OCI-LY7 (cell line): Measurements from ENCODE around the gene SNAPC4. TPM values are rescaled to one million over a fixed set of nuclear protein-coding genes. Genes with fewer than 3 reads are reported as not detected.

Experiments used
- BruUV-seq: library from RNA; stranded (reverse); fragments of 400-500 nt; replicated peaks from 2 replicates; lab custom pipeline; 2021; lab: Mats Ljungman, UMichigan
- CTCF ChIA-PET: fragments of 300-600 bp; sonication (Branson Sonifier 250); formaldehyde crosslinking; loops from one replicate; lab custom pipeline; 2022; ENCODE audit warnings: antibody characterized with exemption; ENCODE audit not compliant: unreplicated experiment; lab: Charles Lee
- POLR2A ChIA-PET: fragments of 300-600 bp; sonication (Branson Sonifier 250); formaldehyde crosslinking; loops from one replicate; lab custom pipeline; 2022; ENCODE audit warnings: antibody characterized with exemption; lab: Charles Lee
- DNase-seq: peaks from one replicate; pipeline ENCODE4 v3.0.0-alpha.2; 2015; ENCODE audit warnings: low spot score
- H2AFZ ChIP-seq: fragments of 200-600 bp; sonication (generic), shearing (Covaris generic); 2 replicates; pipeline ENCODE4 v1.6.1; 2014; ENCODE audit warnings: mild to moderate bottlenecking, antibody characterized with exemption, low read length, moderate library complexity
- H3K27ac ChIP-seq: fragments of 200-600 bp; sonication (generic); 2 replicates; pipeline ENCODE4 v1.5.1; 2014; ENCODE audit warnings: mixed run types, low read depth, mild to moderate bottlenecking, moderate library complexity, low read length, inconsistent platforms; ENCODE audit not compliant: poor library complexity, severe bottlenecking
- H3K36me3 ChIP-seq: fragments of 200-600 bp; sonication (generic); 2 replicates; pipeline ENCODE4 v1.6.1; 2014; ENCODE audit warnings: mild to moderate bottlenecking, antibody characterized with exemption, low read length, moderate library complexity, mixed read lengths; ENCODE audit not compliant: insufficient read depth
- H3K4me1 ChIP-seq: fragments of 200-600 bp; sonication (generic); 2 replicates; pipeline ENCODE4 v1.5.1; 2014; ENCODE audit warnings: mild to moderate bottlenecking, low read length; ENCODE audit not compliant: insufficient read depth, poor library complexity, severe bottlenecking
- H3K4me2 ChIP-seq: fragments of 200-600 bp; sonication (generic); 2 replicates; pipeline ENCODE4 v1.6.1; 2014; ENCODE audit warnings: mild to moderate bottlenecking, low read length
- H3K4me3 ChIP-seq: fragments of 200-600 bp; sonication (generic); 2 replicates; pipeline ENCODE4 v1.5.1; 2014; ENCODE audit warnings: mild to moderate bottlenecking, low read depth, low read length; ENCODE audit not compliant: poor library complexity, severe bottlenecking
- H3K79me2 ChIP-seq: fragments of 200-600 bp; sonication (generic); 2 replicates; pipeline ENCODE4 v1.6.1; 2016; ENCODE audit warnings: low read depth, mild to moderate bottlenecking, low read length, moderate library complexity, mixed read lengths; ENCODE audit not compliant: insufficient read depth
- H3K9me2 ChIP-seq: fragments of 200-600 bp; sonication (generic); 2 replicates; pipeline ENCODE4 v1.6.1; 2016; ENCODE audit warnings: mild to moderate bottlenecking, low read length, mixed read lengths; ENCODE audit not compliant: insufficient read depth
- H3K9me3 ChIP-seq: fragments of 200-600 bp; sonication (generic); 2 replicates; pipeline ENCODE4 v1.6.1; 2014; ENCODE audit warnings: mild to moderate bottlenecking, mixed run types, low read length, mixed read lengths
- H4K20me1 ChIP-seq: fragments of 200-600 bp; sonication (generic); 2 replicates; pipeline ENCODE4 v1.6.1; 2014; ENCODE audit warnings: mild to moderate bottlenecking, antibody characterized with exemption, low read length, moderate library complexity, mixed read lengths; ENCODE audit not compliant: insufficient read depth
- CTCF ChIP-seq: fragments of 200-600 bp; sonication (generic); conservative IDR thresholded peaks from 2 replicates; pipeline ENCODE4 v1.5.1; 2014; ENCODE audit warnings: mild to moderate bottlenecking, antibody characterized with exemption, low read length, moderate library complexity, mixed read lengths
- EZH2phosphoT487 ChIP-seq: fragments of 200-600 bp; sonication (generic); IDR thresholded peaks from 2 replicates; pipeline ENCODE4 v1.6.1; 2018; ENCODE audit warnings: low read depth, borderline replicate concordance, mild to moderate bottlenecking, mixed run types, antibody characterized with exemption, low read length, moderate library complexity, mixed read lengths
- intact Hi-C: fragments of 100-400 bp; cut with micrococcal nuclease; formaldehyde crosslinking; loops from one replicate; pipeline ENCODE4 v1.10.0; 2022; ENCODE audit not compliant: unreplicated experiment
- total RNA-seq, 2 experiments: library from RNA; depleted of rRNA in 1 of 2; stranded (reverse); fragments of >200 nt in 1 of 2; shearing (Covaris generic) in 1 of 2; gene quantifications; 2 replicates each; pipeline ENCODE4 v1.2.3, GENCODE V29; 2014 to 2022

The SNAPC4 gene
- total RNA-seq, 2 experiments from 2014 or later = 13.4 to 16.8 TPM

- Histone ChIP-seq H2AFZ (no peak overlapping the region), H3K27ac (no peak overlapping the region), H3K9me3 (no peaks in the 10 kb centered on the region), H3K4me2 (no peak overlapping the region), H4K20me1 (no peaks in the 10 kb centered on the region), H3K9me2 (no peaks in the 10 kb centered on the region), H3K36me3 (no peaks in the 10 kb centered on the region), H3K79me2 (no peaks in the 10 kb centered on the region), H3K4me3 (no peak overlapping the region), H3K4me1 (peaks cover 12% of the 10 kb centered on the region)
- DNase-seq = no peak
- ChIA-PET CTCF (no interaction called here), POLR2A (no interaction called here)
- TF ChIP-seq CTCF (no peak), EZH2phosphoT487 (no peak)
- no TSS peak for BruUV-seq
- intact Hi-C loops = no loop called here
Observed at GRCh38 chr9:136359774-136360718, 39.9 kb downstream of the SNAPC4 start.

- no TSS peak for BruUV-seq
- ChIA-PET POLR2A (no interaction called here), CTCF (no interaction called here)
- Histone ChIP-seq H3K4me1 (peaks cover 9% of the 10 kb centered on the region), H3K9me2 (no peaks in the 10 kb centered on the region), H3K4me2 (no peak overlapping the region), H3K4me3 (no peak overlapping the region), H2AFZ (no peak overlapping the region), H3K79me2 (no peaks in the 10 kb centered on the region), H4K20me1 (no peaks in the 10 kb centered on the region), H3K9me3 (no peaks in the 10 kb centered on the region), H3K27ac (no peak overlapping the region), H3K36me3 (no peaks in the 10 kb centered on the region)
- no peak for DNase-seq
- no peak for TF ChIP-seq CTCF
- no peak for TF ChIP-seq EZH2phosphoT487
- intact Hi-C loops = no loop called here
Observed at GRCh38 chr9:136358888-136359287, 41.1 kb downstream of the SNAPC4 start.

GRCh38 chr9:136358016-136358415 is 42.0 kb downstream of the SNAPC4 start:
- Histone ChIP-seq H4K20me1 (no peaks in the 10 kb centered on the region), H3K36me3 (no peaks in the 10 kb centered on the region), H3K4me3 (no peak overlapping the region), H3K79me2 (no peaks in the 10 kb centered on the region), H3K9me2 (no peaks in the 10 kb centered on the region), H2AFZ (no peak overlapping the region), H3K4me1 (peaks cover 7% of the 10 kb centered on the region), H3K9me3 (no peaks in the 10 kb centered on the region), H3K4me2 (no peak overlapping the region), H3K27ac (no peak overlapping the region)
- intact Hi-C loops = no loop called here
- DNase-seq = no peak
- ChIA-PET CTCF (no interaction called here), POLR2A (no interaction called here)
- BruUV-seq = no TSS peak
- TF ChIP-seq CTCF (no peak), EZH2phosphoT487 (no peak)
